Adipocyte (in vitro differentiated cells): ENCODE data around the gene FATE1.

ENCODE experiments used
- DNase-seq: peaks from one replicate; pipeline ENCODE4 v3.0.0-alpha.2; 2015; ENCODE audit warnings: low read depth
- H3K27me3 ChIP-seq: replicated peaks from 2 replicates; pipeline ENCODE4 v1.7.0; 2013; ENCODE audit warnings: mild to moderate bottlenecking, low read length, moderate library complexity; ENCODE audit not compliant: control insufficient read depth, insufficient read depth
- H3K36me3 ChIP-seq: 2 replicates; pipeline ENCODE4 v1.7.0; 2013; ENCODE audit warnings: low read length, mild to moderate bottlenecking, moderate library complexity; ENCODE audit not compliant: control insufficient read depth, insufficient read depth, severe bottlenecking
- H3K4me1 ChIP-seq: 2 replicates; pipeline ENCODE4 v1.7.0; 2013; ENCODE audit warnings: mild to moderate bottlenecking, low read length, moderate library complexity; ENCODE audit not compliant: control insufficient read depth, insufficient read depth
- H3K4me3 ChIP-seq: 2 replicates; pipeline ENCODE4 v1.7.0; 2013; ENCODE audit warnings: mild to moderate bottlenecking, low read length, moderate library complexity
- H3K9ac ChIP-seq: 2 replicates; pipeline ENCODE4 v1.7.0; 2013; ENCODE audit warnings: mild to moderate bottlenecking, low read length, moderate library complexity
- H3K9me3 ChIP-seq: 2 replicates; pipeline ENCODE4 v1.7.0; 2013; ENCODE audit warnings: mild to moderate bottlenecking, low read length, moderate library complexity; ENCODE audit not compliant: control insufficient read depth

The FATE1 gene

GRCh38 chrX:151725338-151725614, 9.4 kb downstream of the FATE1 start:
- Histone ChIP-seq H3K4me1 (no peaks in the 10 kb centered on the region), H3K9me3 (peaks cover 11% of the 10 kb centered on the region), H3K27me3 (peaks cover 46% of the 10 kb centered on the region), H3K9ac (no peak overlapping the region), H3K36me3 (no peaks in the 10 kb centered on the region), H3K4me3 (no peak overlapping the region)
- DNase-seq, result no peak

- Histone ChIP-seq H3K36me3 (no peaks in the 10 kb centered on the region), H3K9ac (no peak overlapping the region), H3K4me1 (no peaks in the 10 kb centered on the region), H3K4me3 (no peak overlapping the region), H3K27me3 (peaks cover 44% of the 10 kb centered on the region), H3K9me3 (peaks cover 11% of the 10 kb centered on the region)
- no peak for DNase-seq
These were observed 10.9 kb downstream of the FATE1 start for GRCh38 chrX:151726751-151727150.

GRCh38 chrX:151727346-151727745, 11.5 kb downstream of the FATE1 start:
- no peak for DNase-seq
- H3K36me3 ChIP-seq, result no peaks in the 10 kb centered on the region
- H3K4me3 ChIP-seq, result no peak overlapping the region
- peaks cover 44% of the 10 kb centered on the region for H3K27me3 ChIP-seq
- H3K9ac ChIP-seq, result no peak overlapping the region
- H3K4me1 ChIP-seq, result no peaks in the 10 kb centered on the region
- peaks cover 11% of the 10 kb centered on the region for H3K9me3 ChIP-seq

- Histone ChIP-seq H3K9me3 (peaks cover under 1% of the 10 kb centered on the region), H3K27me3 (peaks cover 49% of the 10 kb centered on the region), H3K4me1 (no peaks in the 10 kb centered on the region), H3K4me3 (no peak overlapping the region), H3K36me3 (no peaks in the 10 kb centered on the region), H3K9ac (no peak overlapping the region)
- no peak for DNase-seq
These were observed 13.4 kb downstream of the FATE1 start for GRCh38 chrX:151729056-151729725.

- no peak for DNase-seq
- Histone ChIP-seq H3K9me3 (peaks cover 3% of the 10 kb centered on the region), H3K4me1 (no peaks in the 10 kb centered on the region), H3K9ac (no peak within 1 kb of the TSS), H3K36me3 (no peaks in the 10 kb centered on the region), H3K4me3 (no peak within 1 kb of the TSS), H3K27me3 (peaks cover 78% of the 10 kb centered on the region)
These were observed 18.6 kb downstream of the FATE1 start, which contains the start of gene CNGA2 for GRCh38 chrX:151734446-151734845. Gene CNGA2 (plus strand): TSS chrX:151734746. CDS start chrX:151738484, 3,738 bp downstream.

GRCh38 chrX:151735219-151735618, 19.4 kb downstream of the FATE1 start:
- no peak overlapping the region for H3K4me3 ChIP-seq
- H3K9ac ChIP-seq, result no peak overlapping the region
- peaks cover 3% of the 10 kb centered on the region for H3K9me3 ChIP-seq
- H3K4me1 ChIP-seq, result no peaks in the 10 kb centered on the region
- peaks cover 77% of the 10 kb centered on the region for H3K27me3 ChIP-seq
- no peak for DNase-seq
- no peaks in the 10 kb centered on the region for H3K36me3 ChIP-seq

GRCh38 chrX:151736685-151737084, 20.9 kb downstream of the FATE1 start:
- no peaks in the 10 kb centered on the region for H3K4me1 ChIP-seq
- no peaks in the 10 kb centered on the region for H3K36me3 ChIP-seq
- peaks cover 83% of the 10 kb centered on the region for H3K27me3 ChIP-seq
- H3K4me3 ChIP-seq, result no peak overlapping the region
- H3K9me3 ChIP-seq, result peaks cover 13% of the 10 kb centered on the region
- H3K9ac ChIP-seq, result no peak overlapping the region
- DNase-seq, result no peak

GRCh38 chrX:151737494-151737893, 21.7 kb downstream of the FATE1 start:
- DNase-seq, result no peak
- Histone ChIP-seq H3K9me3 (peaks cover 21% of the 10 kb centered on the region), H3K27me3 (peaks cover 76% of the 10 kb centered on the region), H3K36me3 (no peaks in the 10 kb centered on the region), H3K4me1 (no peaks in the 10 kb centered on the region), H3K4me3 (no peak overlapping the region), H3K9ac (no peak overlapping the region)

GRCh38 chrX:151738751-151739150, 22.9 kb downstream of the FATE1 start:
- Histone ChIP-seq H3K9ac (no peak overlapping the region), H3K36me3 (no peaks in the 10 kb centered on the region), H3K9me3 (peaks cover 22% of the 10 kb centered on the region)

GRCh38 chrX:151741606-151742005, 25.8 kb downstream of the FATE1 start:
- Histone ChIP-seq H3K9me3 (peaks cover 22% of the 10 kb centered on the region), H3K9ac (no peak overlapping the region), H3K4me1 (no peaks in the 10 kb centered on the region), H3K27me3 (peaks cover 61% of the 10 kb centered on the region), H3K36me3 (no peaks in the 10 kb centered on the region), H3K4me3 (no peak overlapping the region)
- no peak for DNase-seq

More at GRCh38 chrX:151738751-151739150, 22.9 kb downstream of the FATE1 start:
- H3K4me3 ChIP-seq, result no peak overlapping the region
- no peaks in the 10 kb centered on the region for H3K4me1 ChIP-seq
- no peak for DNase-seq
- H3K27me3 ChIP-seq, result peaks cover 65% of the 10 kb centered on the region

GRCh38 chrX:151742311-151742710, 26.5 kb downstream of the FATE1 start:
- Histone ChIP-seq H3K36me3 (no peaks in the 10 kb centered on the region), H3K9me3 (peaks cover 22% of the 10 kb centered on the region), H3K4me1 (no peaks in the 10 kb centered on the region), H3K4me3 (no peak overlapping the region), H3K9ac (no peak overlapping the region), H3K27me3 (peaks cover 62% of the 10 kb centered on the region)
- DNase-seq, result no peak
